Breast epithelium (tissue), 4 donors: ENCODE results near the gene CELA1. TPM values are rescaled to one million over a fixed set of nuclear protein-coding genes. Genes with fewer than 3 reads are reported as not detected.

ENCODE experiments used
- DNase-seq, 2 donors: peaks; one replicate each; pipeline ENCODE4 v3.0.0-alpha.2; 2019; ENCODE audit warnings: low spot score in 2 of 2
- H3K27ac ChIP-seq, 2 donors: fragments of 200-600 bp; sonication (generic) in 1 of 2; one replicate each; pipeline ENCODE4 v1.5.1; 2016 to 2019; ENCODE audit warnings: mild to moderate bottlenecking in 1 of 2
- H3K27me3 ChIP-seq, 2 donors: fragments of 200-600 bp; sonication (generic) in 1 of 2; one replicate each; pipeline versions ENCODE4 v1.5.1 to v1.6.0; 2017 to 2019; ENCODE audit warnings: control low read depth in 1 of 2, mild to moderate bottlenecking in 1 of 2
- H3K36me3 ChIP-seq: fragments of 200-600 bp; one replicate; pipeline ENCODE4 v1.5.1; 2019
- H3K4me1 ChIP-seq, 2 donors: fragments of 200-600 bp; sonication (generic); one replicate each; pipeline ENCODE4 v1.5.1; 2016 to 2019; ENCODE audit warnings: control low read depth in 1 of 2
- H3K4me3 ChIP-seq, 3 donors: fragments of 200-600 bp; sonication (generic); 1 replicate in 2 of 3; 2 replicates in 1 of 3; pipeline ENCODE4 v1.5.1; 2016 to 2019; ENCODE audit warnings: mild to moderate bottlenecking in 3 of 3, moderate library complexity in 2 of 3
- H3K9me3 ChIP-seq, 2 donors: fragments of 200-600 bp; sonication (generic) in 1 of 2; one replicate each; pipeline ENCODE4 v1.5.1; 2016 to 2019; ENCODE audit warnings: control low read depth in 1 of 2
- CTCF ChIP-seq, 3 donors: fragments of 450-650 bp; IDR thresholded peaks; one replicate each; pipeline ENCODE4 v1.5.1; 2016 to 2017; ENCODE audit warnings: antibody characterized with exemption in 3 of 3, mild to moderate bottlenecking in 3 of 3, moderate library complexity in 3 of 3
- POLR2A ChIP-seq: fragments of 450-650 bp; IDR thresholded peaks from one replicate; pipeline ENCODE4 v1.6.1; 2016; ENCODE audit warnings: antibody characterized with exemption, mild to moderate bottlenecking, moderate library complexity
- POLR2AphosphoS5 ChIP-seq, 3 donors: sonication (generic); formaldehyde crosslinking; IDR thresholded peaks; one replicate each; pipeline ENCODE4 v1.6.1; 2017; ENCODE audit warnings: antibody characterized with exemption in 3 of 3
- intact Hi-C: fragments of 100-400 bp; cut with DNase I; formaldehyde crosslinking; loops from one replicate; pipeline ENCODE4 v1.15.1; 2023; ENCODE audit warnings: low total_unique reads
- total RNA-seq, 3 donors: library from RNA; depleted of rRNA; stranded (reverse); fragments of >200 nt; gene quantifications; one replicate each; pipeline ENCODE4 v1.1.0, GENCODE V29; 2016

CELA1 gene
- total RNA-seq, 3 donors from 2014 or later = not detected

DNA sequence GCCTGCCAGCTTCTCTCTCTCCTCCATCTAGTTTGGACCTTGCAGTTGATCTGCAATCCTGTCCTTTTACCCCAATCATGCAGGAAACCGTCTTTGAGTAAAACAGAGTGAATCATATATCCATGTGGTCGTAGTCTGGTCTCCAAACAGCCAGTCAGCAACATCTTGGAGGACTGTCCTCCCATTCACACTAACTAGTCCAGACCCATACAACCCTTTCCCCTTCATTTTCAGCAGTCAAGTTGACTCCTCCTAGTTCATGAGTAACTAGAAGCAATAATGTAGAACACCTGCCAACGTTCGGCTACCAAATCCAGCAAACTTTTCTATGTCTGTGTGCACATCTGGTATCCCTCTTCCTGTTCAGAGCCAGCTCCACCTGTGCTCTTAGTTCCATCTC, 11.7 kb downstream of the CELA1 start:
- Histone ChIP-seq H3K27ac (no peak overlapping the region), H3K4me1 (no peaks in the 10 kb centered on the region), H3K9me3 (no peaks in the 10 kb centered on the region), H3K36me3 (no peaks in the 10 kb centered on the region), H3K4me3 (no peak overlapping the region), H3K27me3 (no peaks in the 10 kb centered on the region)
- TF ChIP-seq POLR2AphosphoS5 (IDR thresholded peaks at IDR 0.05) (no peak), CTCF (IDR thresholded peaks at IDR 0.05) (no peak), POLR2A (no peak)
- intact Hi-C loops = no loop called here
- no peak for DNase-seq

GRCh38 chr12:51333536-51333935, 12.9 kb downstream of the CELA1 start:
- no peaks in the 10 kb centered on the region for H3K9me3 ChIP-seq
- H3K27ac ChIP-seq = no peak overlapping the region
- no peaks in the 10 kb centered on the region for H3K4me1 ChIP-seq
- H3K36me3 ChIP-seq = no peaks in the 10 kb centered on the region
- DNase-seq = no peak
- intact Hi-C loops = no loop called here
- no peaks in the 10 kb centered on the region for H3K27me3 ChIP-seq
- no peak overlapping the region for H3K4me3 ChIP-seq
- TF ChIP-seq CTCF (IDR thresholded peaks at IDR 0.05) = no peak

GRCh38 chr12:51330186-51330585, 16.3 kb downstream of the CELA1 start:
- H3K4me3 ChIP-seq = no peak overlapping the region
- intact Hi-C loops = no loop called here
- H3K27me3 ChIP-seq = no peaks in the 10 kb centered on the region
- TF ChIP-seq POLR2AphosphoS5 (IDR thresholded peaks at IDR 0.05) (no peak), POLR2A (no peak), CTCF (IDR thresholded peaks at IDR 0.05) (no peak)
- no peak overlapping the region for H3K27ac ChIP-seq
- H3K4me1 ChIP-seq = no peaks in the 10 kb centered on the region
- no peak for DNase-seq
- no peaks in the 10 kb centered on the region for H3K9me3 ChIP-seq
- no peaks in the 10 kb centered on the region for H3K36me3 ChIP-seq

DNA sequence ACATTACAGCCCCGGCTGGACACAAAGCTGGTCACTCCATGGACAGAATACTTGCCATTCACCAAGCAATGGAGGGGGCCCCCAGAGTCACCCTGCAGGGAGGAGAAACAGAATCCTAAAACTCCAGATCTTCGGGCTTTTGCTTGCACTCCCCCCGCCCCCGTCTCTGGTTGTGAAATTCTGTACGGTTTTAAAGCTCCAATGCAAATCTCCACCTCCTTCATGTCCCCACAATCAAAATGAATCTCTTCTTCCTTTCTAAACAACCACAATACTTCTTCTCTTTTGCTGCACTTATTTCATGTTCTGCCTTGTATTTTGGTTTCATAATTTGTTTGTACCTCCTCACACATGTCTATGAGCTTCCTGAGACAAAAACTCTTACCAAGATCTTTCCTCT, 16.7 kb downstream of the CELA1 start:
- H3K27ac ChIP-seq = no peak overlapping the region
- no peaks in the 10 kb centered on the region for H3K9me3 ChIP-seq
- no peak for DNase-seq
- H3K27me3 ChIP-seq = no peaks in the 10 kb centered on the region
- intact Hi-C loops = no loop called here
- TF ChIP-seq POLR2A (no peak), CTCF (IDR thresholded peaks at IDR 0.05) (no peak), POLR2AphosphoS5 (IDR thresholded peaks at IDR 0.05) (no peak)
- H3K4me3 ChIP-seq = no peak overlapping the region
- H3K4me1 ChIP-seq = no peaks in the 10 kb centered on the region
- H3K36me3 ChIP-seq = no peaks in the 10 kb centered on the region

- no peaks in the 10 kb centered on the region for H3K4me1 ChIP-seq
- no peaks in the 10 kb centered on the region for H3K9me3 ChIP-seq
- no peak for DNase-seq
- no peaks in the 10 kb centered on the region for H3K27me3 ChIP-seq
- H3K27ac ChIP-seq = no peak overlapping the region
- intact Hi-C loops = no loop called here
- H3K36me3 ChIP-seq = no peaks in the 10 kb centered on the region
- no peak overlapping the region for H3K4me3 ChIP-seq
- no peak for TF ChIP-seq POLR2AphosphoS5 (IDR thresholded peaks at IDR 0.05)
- no peak for TF ChIP-seq CTCF (IDR thresholded peaks at IDR 0.05)
- TF ChIP-seq POLR2A = no peak
Measured at GRCh38 chr12:51328587-51328986, 17.9 kb downstream of the CELA1 start.
